Loucy (cell line): ENCODE results near the gene PLBD1.

Source experiments
- H2AFZ ChIP-seq: fragments of 200-600 bp; sonication (generic); 2 replicates; pipeline ENCODE4 v1.6.0; 2016; ENCODE audit warnings: antibody characterized with exemption, mild to moderate bottlenecking, low read length, moderate library complexity
- H3F3A ChIP-seq: fragments of 200-600 bp; 2 replicates; pipeline ENCODE4 v1.6.0; 2016; ENCODE audit warnings: antibody characterized with exemption, low read depth, mild to moderate bottlenecking
- H3K27me3 ChIP-seq: fragments of 200-600 bp; sonication (generic); 2 replicates; pipeline ENCODE4 v1.6.1; 2014; ENCODE audit warnings: low read length, mild to moderate bottlenecking; ENCODE audit not compliant: insufficient read depth, poor library complexity, severe bottlenecking
- H3K36me3 ChIP-seq: fragments of 200-600 bp; sonication (generic); 2 replicates; pipeline ENCODE4 v1.6.1; 2016; ENCODE audit warnings: low read length; ENCODE audit not compliant: insufficient read depth
- H3K4me1 ChIP-seq: fragments of 200-600 bp; sonication (generic); 2 replicates; pipeline ENCODE4 v1.5.1; 2014; ENCODE audit warnings: low read length, mild to moderate bottlenecking; ENCODE audit not compliant: insufficient read depth, poor library complexity, severe bottlenecking
- H3K4me2 ChIP-seq: fragments of 200-600 bp; sonication (generic); 2 replicates; pipeline ENCODE4 v1.6.0; 2014; ENCODE audit warnings: antibody characterized with exemption, low read length, low read depth, mild to moderate bottlenecking; ENCODE audit not compliant: poor library complexity, severe bottlenecking
- H3K4me3 ChIP-seq: fragments of 200-600 bp; sonication (generic); 2 replicates; pipeline ENCODE4 v1.5.1; 2014; ENCODE audit warnings: low read length, mild to moderate bottlenecking, mixed read lengths; ENCODE audit not compliant: poor library complexity, severe bottlenecking
- H3K79me2 ChIP-seq: fragments of 200-600 bp; sonication (generic); 2 replicates; pipeline ENCODE4 v1.6.1; 2014; ENCODE audit warnings: low read length; ENCODE audit not compliant: insufficient read depth
- H3K9ac ChIP-seq: fragments of 200-600 bp; sonication (generic); 2 replicates; pipeline ENCODE4 v1.6.0; 2014; ENCODE audit warnings: mild to moderate bottlenecking, low read depth, low read length, moderate library complexity; ENCODE audit not compliant: poor library complexity, severe bottlenecking
- H3K9me2 ChIP-seq: fragments of 200-600 bp; sonication (generic); replicated peaks from 2 replicates; pipeline ENCODE4 v1.6.1; 2016; ENCODE audit warnings: low read depth, low read length, mixed read lengths
- H3K9me3 ChIP-seq: fragments of 200-600 bp; sonication (generic); 2 replicates; pipeline ENCODE4 v1.6.1; 2014; ENCODE audit warnings: mild to moderate bottlenecking, antibody characterized with exemption, low read length, low read depth; ENCODE audit not compliant: insufficient read depth
- H4K20me1 ChIP-seq: fragments of 200-600 bp; sonication (generic); 2 replicates; pipeline ENCODE4 v1.6.0; 2014; ENCODE audit warnings: antibody characterized with exemption, low read length, mild to moderate bottlenecking; ENCODE audit not compliant: insufficient read depth, poor library complexity, severe bottlenecking
- CTCF ChIP-seq: fragments of 200-600 bp; sonication (generic); conservative IDR thresholded peaks from 2 replicates; pipeline ENCODE4 v1.5.1; 2014; ENCODE audit warnings: mild to moderate bottlenecking, antibody characterized with exemption, low read length
- EZH2phosphoT487 ChIP-seq: fragments of 200-600 bp; IDR thresholded peaks from 2 replicates; pipeline ENCODE4 v1.6.1; 2018; ENCODE audit warnings: antibody characterized with exemption, mild to moderate bottlenecking, moderate library complexity, borderline replicate concordance

PLBD1 gene

GRCh38 chr12:14557966-14558365, 9.7 kb downstream of the PLBD1 start:
- no peak overlapping the region for H3K4me2 ChIP-seq
- H4K20me1 ChIP-seq = no peaks in the 10 kb centered on the region
- TF ChIP-seq CTCF (no peak), EZH2phosphoT487 (no peak)
- no peak overlapping the region for H3K9ac ChIP-seq
- H3K4me1 ChIP-seq = no peaks in the 10 kb centered on the region
- H3K9me2 ChIP-seq = no peaks in the 10 kb centered on the region
- H3K79me2 ChIP-seq = no peaks in the 10 kb centered on the region
- H3K36me3 ChIP-seq = no peaks in the 10 kb centered on the region
- H3K27me3 ChIP-seq = no peaks in the 10 kb centered on the region
- H3F3A ChIP-seq = no peaks in the 10 kb centered on the region
- H3K9me3 ChIP-seq = no peaks in the 10 kb centered on the region
- H2AFZ ChIP-seq = no peak overlapping the region
- no peak overlapping the region for H3K4me3 ChIP-seq

GRCh38 chr12:14554281-14555007, 13.2 kb downstream of the PLBD1 start:
- no peak overlapping the region for H3K4me2 ChIP-seq
- H3K4me1 ChIP-seq = no peaks in the 10 kb centered on the region
- H3K79me2 ChIP-seq = no peaks in the 10 kb centered on the region
- no peak overlapping the region for H2AFZ ChIP-seq
- no peaks in the 10 kb centered on the region for H3K36me3 ChIP-seq
- no peaks in the 10 kb centered on the region for H3K9me2 ChIP-seq
- no peaks in the 10 kb centered on the region for H3K27me3 ChIP-seq
- H3F3A ChIP-seq = no peaks in the 10 kb centered on the region
- H3K9ac ChIP-seq = no peak overlapping the region
- no peak for TF ChIP-seq CTCF
- TF ChIP-seq EZH2phosphoT487 = no peak
- H3K9me3 ChIP-seq = no peaks in the 10 kb centered on the region
- no peak overlapping the region for H3K4me3 ChIP-seq
- H4K20me1 ChIP-seq = no peaks in the 10 kb centered on the region

- H3K4me1 ChIP-seq = no peaks in the 10 kb centered on the region
- H2AFZ ChIP-seq = no peak overlapping the region
- no peaks in the 10 kb centered on the region for H3K27me3 ChIP-seq
- no peak overlapping the region for H3K4me3 ChIP-seq
- no peaks in the 10 kb centered on the region for H3K79me2 ChIP-seq
- no peaks in the 10 kb centered on the region for H3F3A ChIP-seq
- H4K20me1 ChIP-seq = no peaks in the 10 kb centered on the region
- H3K36me3 ChIP-seq = no peaks in the 10 kb centered on the region
- H3K9me2 ChIP-seq = no peaks in the 10 kb centered on the region
- H3K9ac ChIP-seq = no peak overlapping the region
- H3K9me3 ChIP-seq = no peaks in the 10 kb centered on the region
- TF ChIP-seq CTCF (no peak), EZH2phosphoT487 (no peak)
- no peak overlapping the region for H3K4me2 ChIP-seq
Measured at GRCh38 chr12:14548609-14549008, 19.1 kb downstream of the PLBD1 start.
